Gastroesophageal sphincter (tissue), 4 donors: Measurements from ENCODE around the gene MCM3AP. TPM values are rescaled to one million over a fixed set of nuclear protein-coding genes. Genes with fewer than 3 reads are reported as not detected.

Experiments used
- ATAC-seq: fragments of 150-250 bp; one replicate; pipeline ENCODE4 v1.9.1; 2016; ENCODE audit warnings: mild to moderate bottlenecking, moderate library complexity
- H3K27ac ChIP-seq, 4 donors: fragments of 200-600 bp; sonication (generic) in 3 of 4; 1 replicate in 3 of 4; 2 replicates in 1 of 4; pipeline ENCODE4 v1.5.1; 2016 to 2019
- H3K27me3 ChIP-seq: fragments of 200-600 bp; sonication (generic); one replicate; pipeline ENCODE4 v1.5.1; 2019
- H3K36me3 ChIP-seq, 2 donors: fragments of 200-600 bp; sonication (generic); one replicate each; pipeline ENCODE4 v1.5.1; 2019; ENCODE audit warnings: control low read depth in 1 of 2
- H3K4me1 ChIP-seq, 3 donors: fragments of 200-600 bp; sonication (generic); 1 replicate in 2 of 3; 2 replicates in 1 of 3; pipeline ENCODE4 v1.5.1; 2016 to 2019; ENCODE audit warnings: control low read depth in 2 of 3
- H3K4me3 ChIP-seq, 2 donors: fragments of 200-600 bp; sonication (generic); one replicate each; pipeline ENCODE4 v1.5.1; 2019; ENCODE audit warnings: mild to moderate bottlenecking in 1 of 2, moderate library complexity in 1 of 2
- H3K9me3 ChIP-seq, 3 donors: fragments of 200-600 bp; sonication (generic); one replicate each; pipeline ENCODE4 v1.5.1; 2017 to 2019; ENCODE audit warnings: control low read depth in 2 of 3
- EP300 ChIP-seq: sonication (generic); formaldehyde crosslinking; IDR thresholded peaks from one replicate; pipeline ENCODE4 v1.6.1; 2017; ENCODE audit warnings: antibody characterized with exemption, mild to moderate bottlenecking
- POLR2A ChIP-seq, 2 donors: fragments of 450-650 bp; IDR thresholded peaks; one replicate each; pipeline ENCODE4 v1.6.1; 2017; ENCODE audit warnings: antibody characterized with exemption in 2 of 2, mild to moderate bottlenecking in 2 of 2, moderate library complexity in 1 of 2
- POLR2AphosphoS5 ChIP-seq: sonication (generic); formaldehyde crosslinking; IDR thresholded peaks from one replicate; pipeline ENCODE4 v1.6.1; 2017; ENCODE audit warnings: antibody characterized with exemption
- WGBS, 2 donors: methylation state at CpG; one replicate each; pipeline ENCODE4 v1.1.5; 2018; ENCODE audit warnings: low coverage in 1 of 2; 5-methylcytosine and 5-hydroxymethylcytosine counted together
- total RNA-seq, 4 donors: library from RNA; depleted of rRNA; stranded (reverse); fragments of >200 nt; gene quantifications; one replicate each; pipeline ENCODE4 v1.1.0, GENCODE V29; 2016
- TF ChIP-seq, protein P1 (sequence below), 4 experiments: fragments of 200-600 bp in 2 of 4; fragments of 450-650 bp in 2 of 4; sonication (generic) in 1 of 4; IDR thresholded peaks; one replicate each; pipeline ENCODE4 v1.5.1; 2017 to 2019; ENCODE audit warnings: antibody characterized with exemption in 4 of 4, mild to moderate bottlenecking in 2 of 4, moderate library complexity in 2 of 4

The MCM3AP gene
- total RNA-seq, 4 donors from 2014 or later: 61.6 to 95.4 (median 71.7) TPM

DNA sequence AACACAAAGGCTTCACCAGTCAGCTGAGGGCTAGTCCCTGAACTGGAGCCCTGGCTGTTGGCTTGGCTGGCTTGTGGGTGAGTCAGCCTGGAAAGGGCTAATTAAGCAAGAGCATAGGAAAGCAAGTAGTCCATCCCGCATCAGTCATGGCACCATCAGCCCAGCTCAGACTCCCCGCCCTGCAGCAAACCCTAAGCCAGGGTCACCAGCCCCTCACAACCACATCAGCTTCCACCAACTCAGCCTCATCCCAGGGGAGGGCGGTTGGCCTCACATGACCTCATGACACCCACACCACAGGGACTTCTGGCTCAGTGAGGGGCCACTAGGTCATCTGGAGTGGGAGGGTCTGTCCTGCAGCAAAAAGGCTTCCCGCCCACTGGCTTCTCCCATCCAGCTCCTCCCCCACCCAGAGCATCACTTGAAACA is 94.1 kb downstream of the MCM3AP start:
- no peaks in the 10 kb centered on the region for H3K27me3 ChIP-seq
- no peaks in the 10 kb centered on the region for H3K9me3 ChIP-seq
- ATAC-seq: peak; percentile 78
- 100% methylated on average over 1 of the region's 4 CpGs; no CpG with 5 or more reads in 1 of the 2 donors for WGBS, 2 donors
- peaks cover 0 to 42% (median 6%) of the 10 kb centered on the region in 3 donors for H3K4me1 ChIP-seq
- H3K36me3 ChIP-seq: peaks cover 0 to 74% of the 10 kb centered on the region in 2 donors
- H3K4me3 ChIP-seq: no peak overlapping the region
- H3K27ac ChIP-seq: peak overlapping the region in 2 of 4 donors; percentile 51 to 79
- no peak for TF ChIP-seq POLR2A (IDR thresholded peaks at IDR 0.05)
- TF ChIP-seq POLR2AphosphoS5: no peak
- no peak for TF ChIP-seq EP300
- TF ChIP-seq, protein P1, sequence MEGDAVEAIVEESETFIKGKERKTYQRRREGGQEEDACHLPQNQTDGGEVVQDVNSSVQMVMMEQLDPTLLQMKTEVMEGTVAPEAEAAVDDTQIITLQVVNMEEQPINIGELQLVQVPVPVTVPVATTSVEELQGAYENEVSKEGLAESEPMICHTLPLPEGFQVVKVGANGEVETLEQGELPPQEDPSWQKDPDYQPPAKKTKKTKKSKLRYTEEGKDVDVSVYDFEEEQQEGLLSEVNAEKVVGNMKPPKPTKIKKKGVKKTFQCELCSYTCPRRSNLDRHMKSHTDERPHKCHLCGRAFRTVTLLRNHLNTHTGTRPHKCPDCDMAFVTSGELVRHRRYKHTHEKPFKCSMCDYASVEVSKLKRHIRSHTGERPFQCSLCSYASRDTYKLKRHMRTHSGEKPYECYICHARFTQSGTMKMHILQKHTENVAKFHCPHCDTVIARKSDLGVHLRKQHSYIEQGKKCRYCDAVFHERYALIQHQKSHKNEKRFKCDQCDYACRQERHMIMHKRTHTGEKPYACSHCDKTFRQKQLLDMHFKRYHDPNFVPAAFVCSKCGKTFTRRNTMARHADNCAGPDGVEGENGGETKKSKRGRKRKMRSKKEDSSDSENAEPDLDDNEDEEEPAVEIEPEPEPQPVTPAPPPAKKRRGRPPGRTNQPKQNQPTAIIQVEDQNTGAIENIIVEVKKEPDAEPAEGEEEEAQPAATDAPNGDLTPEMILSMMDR (IDR thresholded peaks at IDR 0.05): no peak

DNA sequence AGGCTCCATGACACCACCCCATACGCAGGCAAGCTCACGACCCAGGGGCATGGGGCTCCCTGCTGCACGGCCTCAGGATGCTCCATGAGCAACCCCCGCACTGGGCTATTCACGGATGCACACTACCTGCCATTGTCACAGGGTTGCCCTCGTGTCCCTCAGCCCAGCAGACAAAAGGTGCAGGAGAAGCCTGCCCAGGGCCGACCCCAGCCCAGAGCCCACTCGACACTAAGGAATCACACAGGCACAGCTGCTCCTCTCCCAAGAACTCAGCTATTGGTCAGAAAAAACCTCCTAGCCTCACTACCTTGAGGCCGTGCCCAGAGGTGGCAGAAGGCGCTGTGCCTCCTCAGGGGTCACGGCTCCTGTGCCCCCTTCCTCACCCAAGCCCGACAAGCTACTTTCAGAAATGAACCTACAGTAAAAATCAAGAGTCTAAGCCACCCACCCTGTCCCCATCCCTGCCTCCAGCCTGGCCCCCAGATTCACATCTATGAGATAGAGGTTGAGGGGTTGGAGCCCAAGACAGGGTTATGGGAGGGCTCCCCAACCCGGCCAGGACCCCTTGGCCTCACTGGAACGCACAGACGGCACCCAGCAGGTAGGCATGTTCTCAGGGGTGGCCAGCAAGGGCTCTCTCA is 94.8 kb downstream of the MCM3AP start:
- Histone ChIP-seq H3K27me3 (no peaks in the 10 kb centered on the region), H3K27ac (peak overlapping the region in 2 of 4 donors; percentile 51 to 79), H3K4me3 (no peak overlapping the region), H3K36me3 (peaks cover 0 to 68% of the 10 kb centered on the region in 2 donors), H3K9me3 (no peaks in the 10 kb centered on the region), H3K4me1 (peaks cover 0 to 42% (median 6%) of the 10 kb centered on the region in 3 donors)
- ATAC-seq: no peak
- TF ChIP-seq POLR2A (IDR thresholded peaks at IDR 0.05) (no peak), EP300 (no peak), POLR2AphosphoS5 (no peak)
- TF ChIP-seq, protein P1 (IDR thresholded peaks at IDR 0.05): no peak
- WGBS, 2 donors: 77 to 83% methylated on average over 4 of the region's 15 CpGs

DNA sequence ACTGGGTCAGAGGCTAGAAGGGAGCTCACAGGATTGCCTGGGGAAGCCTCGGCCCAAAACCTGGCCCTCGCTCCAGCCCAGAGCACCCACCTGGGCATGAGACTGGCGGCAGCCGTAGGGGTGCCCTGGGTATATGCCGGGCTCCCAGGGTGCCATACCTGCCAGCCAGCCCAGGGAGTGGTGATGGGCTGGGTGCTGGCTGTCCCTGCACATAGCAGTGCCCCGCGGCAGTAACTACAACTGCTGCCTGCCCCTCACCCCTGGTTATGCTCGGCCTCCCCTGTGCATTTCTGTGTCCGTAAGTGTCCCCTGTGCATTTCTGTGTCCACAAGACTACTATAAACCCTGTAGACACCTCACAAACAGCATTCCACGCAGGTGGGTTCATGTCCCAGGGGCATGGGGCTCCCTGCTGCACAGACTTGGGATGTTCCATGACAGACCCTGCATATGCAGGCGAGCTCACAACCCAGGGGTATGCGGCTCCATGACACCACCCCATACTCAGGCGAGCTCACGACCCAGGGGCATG is 95.4 kb downstream of the MCM3AP start:
- Histone ChIP-seq H3K4me1 (peaks cover 0 to 42% (median 6%) of the 10 kb centered on the region in 3 donors), H3K27me3 (no peaks in the 10 kb centered on the region), H3K4me3 (no peak overlapping the region), H3K9me3 (no peaks in the 10 kb centered on the region), H3K36me3 (peaks cover 0 to 62% of the 10 kb centered on the region in 2 donors), H3K27ac (peak overlapping the region in 3 of 4 donors; percentile 71 to 79 (median 77))
- TF ChIP-seq, protein P1 (IDR thresholded peaks at IDR 0.05): no peak
- TF ChIP-seq POLR2AphosphoS5 (no peak), EP300 (no peak), POLR2A (IDR thresholded peaks at IDR 0.05) (no peak)
- WGBS, 2 donors: 97% methylated on average over 5 of the region's 14 CpGs; no CpG with 5 or more reads in 1 of the 2 donors
- ATAC-seq: no peak

DNA sequence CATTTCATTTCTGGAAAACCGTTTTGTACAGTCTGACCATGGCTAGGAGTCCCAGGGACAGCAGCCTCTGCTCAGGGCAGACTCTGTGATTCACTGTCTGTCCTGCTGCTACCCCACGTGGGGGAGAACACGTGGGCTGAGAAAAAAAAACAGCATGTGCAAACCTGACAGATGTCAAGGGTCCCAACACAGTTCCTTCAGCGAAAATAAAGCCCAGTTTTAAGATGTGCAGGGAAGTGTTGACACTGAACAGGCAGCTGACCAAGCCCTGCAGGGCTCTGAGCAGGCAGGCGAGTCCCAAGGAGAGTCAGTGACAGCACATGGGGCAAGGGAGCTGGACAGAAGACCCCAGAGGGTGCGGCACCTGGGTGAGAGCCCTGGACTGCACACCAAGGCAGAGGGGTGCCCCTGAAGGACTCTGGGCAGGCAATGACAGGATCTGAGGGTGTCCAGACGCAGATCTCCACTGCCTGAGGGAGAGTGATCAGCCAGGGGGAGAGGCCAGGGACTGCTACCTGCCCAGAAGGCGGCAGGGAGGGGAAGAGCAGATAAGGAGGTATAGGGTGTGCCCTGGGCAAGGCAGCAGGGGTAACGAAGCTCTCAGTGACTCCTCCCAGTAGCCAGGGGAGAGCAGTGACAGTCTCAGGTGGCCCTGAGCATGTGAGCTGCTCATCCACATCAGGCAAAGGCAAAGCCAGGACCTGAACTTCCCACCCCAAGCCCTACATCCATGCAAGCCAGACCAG is 96.0 kb downstream of the MCM3AP start:
- peaks cover 0 to 42% (median 6%) of the 10 kb centered on the region in 3 donors for H3K4me1 ChIP-seq
- 59 to 60% methylated on average over 2 to 6 of the region's 9 CpGs for WGBS, 2 donors
- no peaks in the 10 kb centered on the region for H3K9me3 ChIP-seq
- peaks cover 0 to 56% of the 10 kb centered on the region in 2 donors for H3K36me3 ChIP-seq
- H3K27me3 ChIP-seq: peaks cover 6% of the 10 kb centered on the region
- ATAC-seq: no peak
- no peak overlapping the region for H3K4me3 ChIP-seq
- peak overlapping the region; percentile 31 to 79 (median 74) for H3K27ac ChIP-seq
- TF ChIP-seq, protein P1 (IDR thresholded peaks at IDR 0.05): no peak
- TF ChIP-seq POLR2A (IDR thresholded peaks at IDR 0.05) (no peak), EP300 (no peak), POLR2AphosphoS5 (no peak)
